IPS-15b (cell line): ENCODE measurements around the gene KIAA1958.

ENCODE experiments used
- H3K27me3 ChIP-seq: one replicate; pipeline ENCODE4 v1.6.1; 2013; ENCODE audit warnings: low read length; ENCODE audit not compliant: control insufficient read depth, insufficient read depth
- H3K36me3 ChIP-seq: one replicate; pipeline ENCODE4 v1.6.1; 2013; ENCODE audit warnings: low read length; ENCODE audit not compliant: control insufficient read depth, insufficient read depth
- H3K4me1 ChIP-seq: one replicate; pipeline ENCODE4 v1.6.1; 2013; ENCODE audit warnings: mild to moderate bottlenecking, low read length; ENCODE audit not compliant: control insufficient read depth, insufficient read depth
- H3K4me3 ChIP-seq: one replicate; pipeline ENCODE4 v1.5.1; 2013; ENCODE audit warnings: low read depth, low read length
- H3K9ac ChIP-seq: one replicate; pipeline ENCODE4 v1.6.1; 2013; ENCODE audit warnings: low read depth, mild to moderate bottlenecking, low read length
- H3K9me3 ChIP-seq: one replicate; pipeline ENCODE4 v1.6.1; 2013; ENCODE audit warnings: mild to moderate bottlenecking, low read length; ENCODE audit not compliant: control insufficient read depth, insufficient read depth

Gene KIAA1958

DNA sequence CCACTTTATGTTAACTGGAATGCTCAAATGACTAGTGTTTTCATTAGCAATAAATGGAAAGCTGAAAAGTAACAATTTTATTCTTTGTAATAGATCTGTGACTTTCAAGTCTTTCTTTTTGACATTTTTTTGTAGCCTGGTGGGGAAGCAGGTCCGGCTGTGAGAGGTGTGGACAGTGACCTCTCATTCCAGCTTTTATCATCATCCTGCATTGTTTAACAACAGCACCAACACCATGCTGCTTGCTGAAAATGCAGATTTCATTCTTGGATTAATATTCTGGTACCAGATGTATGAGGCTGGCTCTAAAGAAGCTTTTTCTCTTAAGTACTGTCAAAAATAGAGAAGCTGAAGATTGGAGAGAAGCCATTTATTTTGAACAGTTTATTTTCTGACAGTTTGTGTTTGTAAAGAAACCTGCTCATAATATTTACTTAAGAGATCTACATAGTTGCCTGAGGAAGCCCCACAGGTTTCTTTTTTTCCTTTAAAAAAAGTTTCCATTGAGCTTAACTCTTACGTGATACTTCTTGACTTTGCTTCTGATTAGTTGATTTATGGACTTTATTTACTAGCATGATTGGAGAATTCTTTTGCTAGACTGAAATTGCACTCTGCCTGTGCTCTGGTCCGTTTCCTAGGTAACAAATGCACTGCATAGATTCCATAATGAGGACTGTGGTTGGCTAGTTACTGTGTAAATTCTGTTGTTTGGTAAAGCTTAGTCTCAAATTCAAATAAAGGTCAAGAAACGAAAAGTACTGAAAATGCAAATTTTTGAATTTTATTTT lies 3.4 kb downstream of the KIAA1958 start:
- Histone ChIP-seq H3K36me3 (no peaks in the 10 kb centered on the region), H3K9me3 (no peaks in the 10 kb centered on the region), H3K4me3 (no peak overlapping the region), H3K4me1 (peaks cover 25% of the 10 kb centered on the region), H3K9ac (no peak overlapping the region), H3K27me3 (no peaks in the 10 kb centered on the region)

DNA sequence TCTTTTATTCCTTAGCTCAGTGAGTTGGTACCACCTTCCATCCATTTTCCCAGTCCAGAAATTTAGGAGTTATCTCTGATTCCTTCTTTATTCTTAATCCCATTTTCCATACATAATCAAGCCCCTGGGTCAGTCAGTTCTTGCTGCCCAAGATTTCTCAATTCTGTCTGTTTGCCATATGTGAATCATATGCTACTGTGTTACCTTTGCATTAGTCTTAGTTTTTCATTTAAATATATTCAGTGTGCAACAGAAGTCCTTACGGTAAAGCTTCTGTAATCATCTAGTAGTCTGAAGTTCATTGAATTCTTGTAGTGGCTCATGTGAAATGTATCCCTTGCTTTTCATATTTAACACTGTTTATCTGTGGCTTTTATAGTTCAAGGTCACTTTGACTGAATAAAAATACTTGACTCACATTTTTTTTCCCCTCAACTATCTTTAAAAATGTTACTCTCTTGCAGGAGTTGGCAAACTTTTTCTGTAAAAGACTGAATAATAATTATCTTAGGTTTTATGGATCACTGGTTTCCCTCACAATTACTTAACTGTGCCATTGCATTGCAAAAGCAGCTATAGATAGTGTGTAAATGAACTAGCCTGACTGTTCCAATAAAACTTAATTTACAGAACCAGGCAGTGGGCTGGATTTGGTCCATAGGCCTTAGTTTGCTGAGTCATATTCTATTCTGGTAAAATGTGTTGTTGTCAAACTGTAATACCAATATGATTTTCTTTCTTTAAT lies 6.9 kb downstream of the KIAA1958 start:
- no peaks in the 10 kb centered on the region for H3K36me3 ChIP-seq
- H3K9me3 ChIP-seq: no peaks in the 10 kb centered on the region
- H3K4me3 ChIP-seq: no peak overlapping the region
- no peaks in the 10 kb centered on the region for H3K27me3 ChIP-seq
- H3K9ac ChIP-seq: no peak overlapping the region
- peaks cover 31% of the 10 kb centered on the region for H3K4me1 ChIP-seq

DNA sequence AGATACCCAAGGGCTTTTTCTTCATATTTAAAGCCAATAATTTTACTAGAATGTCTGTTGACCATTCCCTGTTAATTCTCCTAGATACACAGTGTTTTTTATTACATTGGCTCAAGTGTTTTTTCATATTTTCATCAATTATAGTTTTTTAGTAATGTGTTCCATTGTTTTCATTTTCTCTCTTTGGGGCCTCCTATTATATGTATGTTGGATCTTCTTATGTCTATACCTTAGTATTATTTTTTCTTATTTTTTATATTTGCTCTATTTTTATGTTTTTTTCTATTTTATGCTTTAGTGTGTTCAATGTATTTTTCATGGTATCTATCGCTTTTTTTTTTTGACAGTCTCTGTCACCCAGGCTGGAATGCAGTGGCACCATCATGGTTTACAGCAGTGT lies 7.5 kb downstream of the KIAA1958 start:
- H3K9me3 ChIP-seq: no peaks in the 10 kb centered on the region
- H3K4me3 ChIP-seq: no peak overlapping the region
- H3K4me1 ChIP-seq: peaks cover 25% of the 10 kb centered on the region
- H3K36me3 ChIP-seq: no peaks in the 10 kb centered on the region
- H3K27me3 ChIP-seq: no peaks in the 10 kb centered on the region
- no peak overlapping the region for H3K9ac ChIP-seq

DNA sequence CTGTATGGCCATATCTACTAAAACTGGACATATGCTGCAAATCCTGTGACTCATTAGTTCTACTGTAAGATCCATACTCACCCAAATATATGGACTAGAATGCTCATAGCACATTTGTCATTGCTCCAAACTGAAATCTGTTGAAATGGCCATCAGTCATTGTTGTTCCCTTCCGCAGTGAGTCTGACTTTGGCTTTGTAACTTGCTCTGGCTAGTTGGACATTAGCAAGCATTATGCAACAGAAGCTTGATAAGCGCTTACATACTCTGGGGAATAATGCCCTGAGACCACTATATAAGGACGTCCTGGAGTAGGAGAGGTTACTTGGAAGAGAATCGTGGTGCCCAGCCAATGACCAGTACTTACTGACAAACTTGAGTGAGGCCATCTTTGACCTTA lies 9.0 kb downstream of the KIAA1958 start:
- Histone ChIP-seq H3K9ac (no peak overlapping the region), H3K27me3 (no peaks in the 10 kb centered on the region), H3K36me3 (no peaks in the 10 kb centered on the region), H3K4me3 (no peak overlapping the region), H3K4me1 (peaks cover 10% of the 10 kb centered on the region), H3K9me3 (no peaks in the 10 kb centered on the region)

DNA sequence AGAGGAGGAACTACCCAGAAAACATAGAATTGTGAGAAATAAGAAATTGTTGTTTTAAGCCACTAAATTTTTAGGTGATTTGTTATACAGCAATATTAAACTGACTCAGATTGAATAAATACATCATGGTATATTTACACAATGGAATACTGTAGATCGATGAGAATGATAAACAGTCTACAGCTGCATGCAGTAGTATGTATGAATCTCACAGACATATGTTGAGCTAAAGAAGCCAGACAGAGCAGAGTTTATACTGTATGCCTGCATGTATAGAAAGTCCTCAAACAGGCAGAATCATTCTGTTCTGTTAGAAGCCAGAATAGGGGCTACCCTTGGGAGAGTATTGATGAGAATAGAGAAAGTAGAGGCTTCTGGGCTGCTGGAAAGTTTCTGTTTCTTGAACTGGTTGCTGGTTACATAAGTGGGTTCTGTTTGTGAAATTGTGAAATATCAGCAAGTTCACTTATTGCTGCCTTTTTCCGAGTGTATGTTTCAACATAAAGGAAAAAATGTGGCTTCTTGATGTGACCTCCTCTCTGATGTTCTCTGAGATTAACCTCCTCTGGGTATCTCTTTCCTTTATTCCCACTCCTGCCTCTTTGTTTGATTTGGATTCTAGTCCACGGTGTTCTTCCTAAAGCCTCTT lies 9.6 kb downstream of the KIAA1958 start:
- peak overlapping the region; percentile 8 for H3K9ac ChIP-seq
- no peaks in the 10 kb centered on the region for H3K9me3 ChIP-seq
- H3K4me1 ChIP-seq: peaks cover 7% of the 10 kb centered on the region
- no peaks in the 10 kb centered on the region for H3K36me3 ChIP-seq
- H3K4me3 ChIP-seq: no peak overlapping the region
- no peaks in the 10 kb centered on the region for H3K27me3 ChIP-seq

DNA sequence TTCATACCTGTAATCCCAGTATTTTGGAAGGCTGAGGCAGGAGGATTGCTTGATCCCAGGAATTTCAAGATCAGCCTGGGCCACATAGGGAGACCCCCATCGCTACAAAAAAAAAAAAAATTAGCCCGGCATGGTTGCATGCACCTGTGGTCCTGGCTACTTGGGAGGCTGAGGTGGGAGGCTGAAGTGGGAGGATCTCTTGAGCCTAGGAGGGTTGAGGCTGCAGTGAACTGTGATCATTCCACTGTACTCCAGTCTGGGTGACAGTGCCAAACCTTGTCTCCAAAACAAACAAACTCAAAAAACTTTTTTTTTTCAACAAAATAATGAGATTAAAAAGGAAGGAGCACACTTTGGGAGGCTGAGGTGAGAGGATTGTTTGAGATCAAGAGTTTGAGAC lies 14.2 kb downstream of the KIAA1958 start:
- Histone ChIP-seq H3K9me3 (no peaks in the 10 kb centered on the region), H3K9ac (no peak overlapping the region), H3K36me3 (no peaks in the 10 kb centered on the region), H3K4me3 (no peak overlapping the region), H3K27me3 (no peaks in the 10 kb centered on the region), H3K4me1 (peaks cover 7% of the 10 kb centered on the region)

DNA sequence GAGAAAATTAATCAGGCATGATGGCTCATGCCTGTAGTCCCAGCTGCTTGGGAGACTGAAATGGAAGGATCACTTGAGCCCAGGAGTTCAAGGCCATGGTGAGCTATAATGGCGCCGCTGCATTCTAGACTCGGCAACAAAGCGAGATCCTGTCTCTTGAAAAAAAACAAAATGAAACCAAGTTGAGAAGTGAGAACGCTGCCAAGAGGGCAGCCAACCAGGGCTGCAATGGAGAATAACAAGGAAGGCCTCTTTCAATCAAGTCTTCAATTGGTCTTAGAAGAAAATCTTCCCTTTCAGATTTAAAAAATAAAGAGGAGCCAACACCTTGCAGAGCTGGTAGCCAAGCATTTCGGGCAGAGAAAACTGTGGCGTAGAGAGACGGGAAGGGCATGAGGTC lies 14.7 kb downstream of the KIAA1958 start:
- Histone ChIP-seq H3K4me1 (peaks cover 5% of the 10 kb centered on the region), H3K36me3 (no peaks in the 10 kb centered on the region), H3K9ac (no peak overlapping the region)

DNA sequence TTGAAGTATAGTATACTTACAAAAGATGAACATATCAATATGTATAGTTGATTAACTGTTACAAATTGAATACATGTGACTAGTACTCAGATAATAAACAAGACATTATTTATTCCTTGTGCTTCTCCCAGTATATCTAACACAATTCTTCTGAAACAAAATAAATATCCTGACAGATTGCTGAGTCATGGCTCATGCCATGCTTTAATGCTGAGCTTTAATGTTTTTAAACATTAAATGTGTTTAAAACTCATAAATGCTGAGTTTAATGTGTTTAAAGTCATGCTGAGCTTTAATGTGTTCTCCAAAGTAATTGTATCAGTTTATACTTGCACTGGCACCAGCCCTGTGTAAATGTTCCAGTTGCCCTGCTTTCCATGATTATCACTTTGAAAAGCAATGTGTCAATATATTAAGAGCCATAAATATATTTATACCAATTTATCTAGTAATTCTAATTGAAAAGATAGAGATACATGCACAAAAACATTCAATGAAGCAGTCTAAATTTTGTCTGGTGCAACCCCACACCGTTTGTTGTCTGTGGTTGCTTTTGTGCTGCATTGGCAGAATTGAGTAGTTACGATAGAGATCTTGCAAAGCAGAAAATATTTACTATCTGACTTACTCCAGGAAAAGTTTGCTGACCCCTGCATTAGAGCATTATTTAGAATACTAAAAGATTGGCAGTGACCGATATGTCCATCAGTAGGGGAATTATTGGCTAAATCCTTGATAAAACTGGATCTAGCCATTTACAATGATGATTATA lies 15.7 kb downstream of the KIAA1958 start:
- Histone ChIP-seq H3K9me3 (no peaks in the 10 kb centered on the region), H3K9ac (no peak overlapping the region), H3K36me3 (no peaks in the 10 kb centered on the region), H3K4me1 (no peaks in the 10 kb centered on the region), H3K27me3 (no peaks in the 10 kb centered on the region), H3K4me3 (no peak overlapping the region)

More for the DNA sequence above, 14.7 kb downstream of the KIAA1958 start:
- Histone ChIP-seq H3K4me3 (no peak overlapping the region), H3K27me3 (no peaks in the 10 kb centered on the region), H3K9me3 (no peaks in the 10 kb centered on the region)

DNA sequence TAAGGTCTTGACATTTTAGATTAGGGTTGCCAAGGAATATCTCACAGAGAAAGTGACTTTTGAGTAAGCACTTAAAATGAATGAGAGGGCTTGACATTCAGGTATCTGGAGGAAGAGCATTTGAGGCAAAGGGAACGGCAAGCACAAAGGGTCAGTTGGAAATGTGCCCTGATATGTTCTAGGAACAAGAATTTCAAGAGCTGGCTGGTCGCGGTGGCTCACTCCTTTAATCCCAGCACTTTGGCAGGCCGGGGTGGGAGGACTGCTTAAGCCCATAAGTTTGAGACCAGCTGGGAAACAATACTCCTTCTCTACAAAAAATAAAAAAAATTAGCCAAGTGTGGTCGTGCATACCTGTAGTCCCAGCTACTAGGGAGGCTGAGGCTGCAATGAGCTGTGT lies 16.5 kb downstream of the KIAA1958 start:
- no peaks in the 10 kb centered on the region for H3K9me3 ChIP-seq
- H3K4me3 ChIP-seq: no peak overlapping the region

DNA sequence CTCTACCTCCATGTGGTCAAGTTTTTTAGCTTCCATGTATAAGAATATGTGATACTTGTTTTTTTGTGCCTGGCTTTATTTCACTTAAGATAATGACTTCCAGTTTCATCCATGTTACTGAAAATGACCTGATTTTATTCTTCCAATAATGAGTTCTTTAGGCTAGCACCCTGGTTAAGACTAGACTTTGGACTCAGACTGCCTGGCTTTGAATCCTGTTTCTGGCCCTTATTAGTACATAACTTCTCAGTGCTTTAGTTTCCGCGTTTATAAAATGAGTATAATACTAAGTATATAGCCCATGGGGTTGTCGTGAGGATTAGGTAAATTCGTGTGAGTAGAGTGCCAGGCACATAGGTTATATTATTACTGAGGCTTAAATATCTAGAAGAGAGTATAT lies 18.5 kb downstream of the KIAA1958 start:
- peaks cover 6% of the 10 kb centered on the region for H3K4me1 ChIP-seq
- no peaks in the 10 kb centered on the region for H3K9me3 ChIP-seq
- no peak overlapping the region for H3K9ac ChIP-seq
- no peak overlapping the region for H3K4me3 ChIP-seq
- H3K27me3 ChIP-seq: no peaks in the 10 kb centered on the region
- H3K36me3 ChIP-seq: no peaks in the 10 kb centered on the region

More for the DNA sequence above, 16.5 kb downstream of the KIAA1958 start:
- H3K36me3 ChIP-seq: no peaks in the 10 kb centered on the region
- H3K27me3 ChIP-seq: no peaks in the 10 kb centered on the region
- no peaks in the 10 kb centered on the region for H3K4me1 ChIP-seq
- H3K9ac ChIP-seq: no peak overlapping the region

DNA sequence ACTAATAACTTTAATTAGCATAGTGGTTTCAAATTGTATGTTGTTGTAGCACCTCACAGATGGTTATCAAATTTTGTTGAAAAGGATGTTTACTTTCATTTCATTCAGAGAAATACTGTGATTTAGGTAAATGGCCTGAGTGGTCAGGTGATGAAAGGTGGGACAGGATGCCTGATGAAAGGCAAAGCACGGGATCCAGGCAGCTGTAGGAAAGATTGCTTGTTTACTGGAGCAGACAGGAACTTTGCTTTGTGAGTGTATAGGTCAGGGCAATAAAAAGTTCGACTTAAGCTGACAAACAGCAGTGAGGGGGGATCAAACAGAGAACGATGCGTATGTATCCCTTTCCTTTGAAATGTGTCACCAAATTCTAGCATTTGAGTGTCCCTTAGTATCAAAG lies 19.0 kb downstream of the KIAA1958 start:
- no peak overlapping the region for H3K4me3 ChIP-seq
- no peaks in the 10 kb centered on the region for H3K36me3 ChIP-seq
- H3K9ac ChIP-seq: no peak overlapping the region
- peaks cover 6% of the 10 kb centered on the region for H3K4me1 ChIP-seq
- no peaks in the 10 kb centered on the region for H3K9me3 ChIP-seq
- H3K27me3 ChIP-seq: no peaks in the 10 kb centered on the region
